WERI-Rb-1 (cell line): Measurements from ENCODE around the gene SPATA33.
A peak's percentile ranks its signal among the peaks of the same experiment; 100 is the strongest.

ENCODE experiments used
- DNase-seq: peaks from one replicate; pipeline ENCODE4 v3.0.0-alpha.2; 2020
- H3K27ac ChIP-seq: fragments of 250-450 bp; sonication (Bioruptor Pico); 2 replicates; pipeline ENCODE4 v1.5.1; 2020; ENCODE audit warnings: mild to moderate bottlenecking, moderate library complexity
- H3K27me3 ChIP-seq: fragments of 250-450 bp; sonication (Bioruptor Pico); 2 replicates; pipeline ENCODE4 v1.5.1; 2021; ENCODE audit warnings: mild to moderate bottlenecking, low read depth, moderate library complexity; ENCODE audit not compliant: insufficient read depth, severe bottlenecking
- H3K36me3 ChIP-seq: fragments of 250-450 bp; sonication (Bioruptor Pico); 2 replicates; pipeline ENCODE4 v1.5.1; 2020; ENCODE audit warnings: mild to moderate bottlenecking, moderate library complexity
- H3K4me3 ChIP-seq: 2 replicates; pipeline ENCODE4 v1.5.1; 2011; ENCODE audit warnings: low read depth, mild to moderate bottlenecking, control low read depth, low read length
- H3K9me3 ChIP-seq: fragments of 250-450 bp; sonication (Bioruptor Pico); 2 replicates; pipeline ENCODE4 v1.5.1; 2021; ENCODE audit warnings: mild to moderate bottlenecking, moderate library complexity; ENCODE audit not compliant: severe bottlenecking
- TF ChIP-seq, protein P1 (sequence below): IDR thresholded peaks from 2 replicates; pipeline ENCODE4 v1.5.1; 2011; ENCODE audit warnings: low read depth, mild to moderate bottlenecking, control low read depth, inconsistent platforms, low read length

The SPATA33 gene

DNA sequence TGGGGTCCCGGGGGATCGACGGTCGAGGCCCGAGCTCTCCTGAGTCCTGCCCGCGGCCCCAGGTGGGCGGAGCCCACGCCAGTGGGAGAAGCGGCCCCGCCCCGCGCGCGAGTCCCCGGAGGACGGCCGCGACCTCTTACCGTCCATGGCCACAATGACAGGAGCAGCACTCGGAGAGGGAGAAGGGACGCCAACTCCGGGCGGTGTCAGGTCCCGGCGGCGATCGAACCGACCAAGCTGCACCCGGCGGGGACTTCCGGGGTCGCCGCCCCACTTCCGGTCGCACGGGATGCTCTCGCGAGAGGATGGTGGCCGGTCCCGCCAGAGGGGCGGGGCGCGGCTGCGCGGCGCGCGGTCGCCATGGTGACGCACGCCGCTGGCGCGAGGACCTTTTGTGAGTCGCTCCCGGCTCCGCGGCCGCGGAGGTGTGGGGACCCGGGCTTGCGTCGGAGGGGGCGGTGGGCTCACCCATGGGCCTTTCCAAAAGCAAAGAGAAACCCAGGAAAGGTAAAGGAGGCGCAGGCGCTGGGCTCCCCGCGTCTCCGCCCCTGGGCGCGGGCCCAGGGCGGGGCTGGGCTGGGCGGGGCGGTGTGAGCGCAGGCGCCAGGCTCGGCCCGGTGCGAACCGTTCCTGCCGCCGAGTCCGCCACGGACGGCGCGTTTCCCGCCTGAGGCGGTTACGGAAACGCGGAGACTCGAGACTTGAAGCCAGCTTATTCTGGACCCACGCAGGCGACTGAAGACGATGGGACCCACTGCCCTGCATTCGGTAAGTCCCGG, at the start of gene SPATA33, which contains the start of gene CHMP1A:
TSS of gene SPATA33 (plus strand) at position 395 of the 779 bp plus-strand sequence. CDS start at position 471, 76 bp downstream.
TSS of gene CHMP1A (minus strand) at position 267 of the 779 bp plus-strand sequence. CDS start at position 147, 120 bp downstream.
- no peaks in the 10 kb centered on the region for H3K27me3 ChIP-seq
- TF ChIP-seq, protein P1, sequence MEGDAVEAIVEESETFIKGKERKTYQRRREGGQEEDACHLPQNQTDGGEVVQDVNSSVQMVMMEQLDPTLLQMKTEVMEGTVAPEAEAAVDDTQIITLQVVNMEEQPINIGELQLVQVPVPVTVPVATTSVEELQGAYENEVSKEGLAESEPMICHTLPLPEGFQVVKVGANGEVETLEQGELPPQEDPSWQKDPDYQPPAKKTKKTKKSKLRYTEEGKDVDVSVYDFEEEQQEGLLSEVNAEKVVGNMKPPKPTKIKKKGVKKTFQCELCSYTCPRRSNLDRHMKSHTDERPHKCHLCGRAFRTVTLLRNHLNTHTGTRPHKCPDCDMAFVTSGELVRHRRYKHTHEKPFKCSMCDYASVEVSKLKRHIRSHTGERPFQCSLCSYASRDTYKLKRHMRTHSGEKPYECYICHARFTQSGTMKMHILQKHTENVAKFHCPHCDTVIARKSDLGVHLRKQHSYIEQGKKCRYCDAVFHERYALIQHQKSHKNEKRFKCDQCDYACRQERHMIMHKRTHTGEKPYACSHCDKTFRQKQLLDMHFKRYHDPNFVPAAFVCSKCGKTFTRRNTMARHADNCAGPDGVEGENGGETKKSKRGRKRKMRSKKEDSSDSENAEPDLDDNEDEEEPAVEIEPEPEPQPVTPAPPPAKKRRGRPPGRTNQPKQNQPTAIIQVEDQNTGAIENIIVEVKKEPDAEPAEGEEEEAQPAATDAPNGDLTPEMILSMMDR = no peak
- peaks cover 23% of the 10 kb centered on the region for H3K36me3 ChIP-seq
- peak; percentile 72 for DNase-seq
- peak within 1 kb of the TSS; percentile 64 for H3K4me3 ChIP-seq
- peak within 1 kb of the TSS; percentile 79 for H3K27ac ChIP-seq
- no peaks in the 10 kb centered on the region for H3K9me3 ChIP-seq

DNA sequence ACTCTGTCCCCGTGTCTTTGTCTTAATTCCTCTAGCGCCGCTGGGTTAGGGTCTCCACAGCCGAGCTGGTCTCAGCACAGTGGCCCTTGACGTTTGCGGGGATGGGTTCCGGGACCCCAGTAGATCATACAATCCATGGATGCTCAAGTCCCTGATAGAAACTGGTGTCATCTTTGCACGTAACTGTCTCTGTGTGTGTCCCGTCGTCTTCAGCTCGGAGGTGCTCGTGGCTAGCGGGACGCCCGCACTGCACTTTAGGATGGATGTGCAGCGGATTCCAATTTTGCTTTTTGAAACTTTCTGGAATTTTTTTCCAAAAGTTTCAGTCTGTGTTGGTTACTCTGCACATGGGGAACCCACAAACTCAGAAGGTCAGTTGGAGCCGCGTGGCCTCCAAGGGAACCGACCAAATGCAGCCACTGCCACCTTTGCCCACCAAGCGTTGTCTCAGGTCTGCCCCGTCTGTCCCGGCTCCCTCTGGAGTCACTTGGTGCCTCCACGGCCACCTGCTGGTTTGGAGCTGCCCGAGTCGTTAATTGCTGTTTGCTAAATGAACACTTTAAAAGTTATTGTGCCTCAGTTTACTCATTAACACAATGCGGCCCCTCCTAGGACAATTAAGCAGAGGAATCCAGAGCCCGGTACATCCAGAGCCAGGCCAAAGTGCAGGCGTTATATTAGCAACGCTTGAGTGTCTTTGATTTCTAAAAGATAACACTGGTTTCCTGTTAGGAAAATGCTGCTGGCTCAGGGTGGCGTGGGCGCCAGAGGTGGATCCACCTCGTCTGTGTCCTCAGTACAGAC, 49.5 kb upstream of the SPATA33 start:
- DNase-seq = no peak
- no peaks in the 10 kb centered on the region for H3K9me3 ChIP-seq
- TF ChIP-seq, protein P1 = no peak
- no peaks in the 10 kb centered on the region for H3K36me3 ChIP-seq
- H3K27me3 ChIP-seq = no peaks in the 10 kb centered on the region
- no peak overlapping the region for H3K4me3 ChIP-seq
- no peak overlapping the region for H3K27ac ChIP-seq

GRCh38 chr16:89610108-89610453, 47.6 kb upstream of the SPATA33 start:
- DNase-seq = no peak
- no peaks in the 10 kb centered on the region for H3K27me3 ChIP-seq
- TF ChIP-seq, protein P1 = no peak
- H3K36me3 ChIP-seq = no peaks in the 10 kb centered on the region
- no peak overlapping the region for H3K27ac ChIP-seq
- H3K9me3 ChIP-seq = no peaks in the 10 kb centered on the region
- H3K4me3 ChIP-seq = no peak overlapping the region

DNA sequence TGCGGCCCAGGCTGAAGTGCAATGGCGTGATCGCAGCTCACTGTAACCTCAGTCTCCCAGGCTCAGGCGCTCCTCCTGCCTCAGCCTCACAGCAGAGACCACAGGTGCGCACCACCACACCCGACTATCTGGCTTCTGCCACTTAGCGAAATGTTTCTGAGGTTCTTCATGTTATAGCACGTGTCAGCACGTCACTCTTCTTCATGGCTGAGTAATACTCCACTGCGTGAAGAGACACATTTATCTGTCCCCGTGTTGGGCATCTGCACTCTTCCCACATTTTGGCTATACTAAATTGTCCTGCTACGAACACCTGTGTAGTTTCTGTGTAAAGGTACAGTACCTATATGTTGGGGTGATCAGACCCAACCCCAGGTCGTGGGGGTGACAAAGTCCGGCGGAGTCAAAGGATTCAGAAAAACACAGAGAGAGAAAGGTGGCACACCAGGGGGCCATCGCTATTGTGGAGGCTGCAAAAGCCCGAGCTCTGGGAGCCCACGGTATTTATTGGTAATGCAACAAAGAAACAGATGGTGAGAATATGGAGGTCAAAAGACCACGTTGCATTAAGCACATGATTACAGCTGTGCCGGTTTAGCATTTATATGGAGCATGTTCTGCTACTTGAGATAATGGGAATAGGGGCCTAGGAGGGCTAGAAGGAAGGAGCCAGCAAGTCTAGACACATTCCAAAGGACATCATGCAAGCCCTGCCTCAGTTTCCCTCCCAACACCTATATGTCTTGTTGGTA, 45.0 kb upstream of the SPATA33 start:
- no peaks in the 10 kb centered on the region for H3K27me3 ChIP-seq
- H3K9me3 ChIP-seq = no peaks in the 10 kb centered on the region
- no peaks in the 10 kb centered on the region for H3K36me3 ChIP-seq
- no peak overlapping the region for H3K27ac ChIP-seq
- no peak overlapping the region for H3K4me3 ChIP-seq
- DNase-seq = no peak
- TF ChIP-seq, protein P1 = no peak

- DNase-seq = no peak
- H3K27me3 ChIP-seq = no peaks in the 10 kb centered on the region
- TF ChIP-seq, protein P1 = no peak
- no peaks in the 10 kb centered on the region for H3K36me3 ChIP-seq
- no peak within 1 kb of the TSS for H3K4me3 ChIP-seq
- no peaks in the 10 kb centered on the region for H3K9me3 ChIP-seq
- H3K27ac ChIP-seq = no peak within 1 kb of the TSS
Observed at GRCh38 chr16:89613231-89613953, 44.2 kb upstream of the SPATA33 start, which contains the start of gene DPEP1. Gene DPEP1 (plus strand): TSS chr16:89613642. CDS start chr16:89630411, 16,769 bp downstream.
